Measurements from ENCODE around the gene GLRX.
"Not testable (repeated sequence)": the region's sequence is repeated elsewhere in the genome, so short reads cannot be mapped to it uniquely, and the experiment has no call there.

The GLRX gene

DNA sequence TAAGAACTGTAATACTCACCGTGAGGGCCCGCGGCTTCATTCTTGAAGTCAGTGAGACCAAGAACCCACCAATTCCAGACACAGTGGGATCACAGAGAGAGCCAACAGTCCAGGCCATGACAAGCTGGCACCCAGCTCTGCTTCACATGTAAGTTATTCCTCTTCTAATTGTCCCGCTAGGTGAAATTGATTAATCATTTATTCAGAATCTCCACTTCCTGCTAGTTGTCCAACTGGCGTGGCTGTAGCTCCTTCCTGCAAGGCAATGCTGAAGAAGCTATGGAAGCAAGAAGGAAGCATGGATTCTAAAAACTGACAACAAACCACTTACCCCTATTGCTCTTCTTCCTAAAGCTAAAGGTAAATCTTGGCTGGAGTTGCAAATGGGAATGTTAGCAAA, 30.0 kb upstream of the GLRX start:
- ChIA-PET POLR2A (interaction anchor here (1.1 kb wide), 1 partner anchor 848 kb away, joined by 3 read pairs; no protein-coding TSS in a partner anchor), CTCF (interaction anchor here (0.6 to 22.7 kb wide), 10 partner anchors 9 to 484 kb away, joined by 3 to 430 read pairs (median 4); no protein-coding TSS in a partner anchor)
- no peak for DNase-seq
- no peaks in the 10 kb centered on the region for H3K4me1 ChIP-seq (ENCODE audit: control extremely low read depth in 1 of 4, control insufficient read depth in 4 of 4, insufficient read depth in 4 of 4, low read length in 3 of 4)
- WGBS (ENCODE audit: insufficient coverage), result 100% methylated on average over 1 of the region's 5 CpGs
- H3K27me3 ChIP-seq (replicated peaks in 2 of 5; ENCODE audit: control insufficient read depth in 4 of 5, insufficient read depth in 5 of 5, low read length in 4 of 5), result no peaks in the 10 kb centered on the region
- H3K36me3 ChIP-seq (ENCODE audit: control insufficient read depth in 4 of 4, insufficient read depth in 4 of 4, low read length in 3 of 4), result no peaks in the 10 kb centered on the region
- no peak overlapping the region for H3K27ac ChIP-seq (ENCODE audit: insufficient read depth in 1 of 2, low read depth in 1 of 2, low read length in 2 of 2, poor library complexity in 1 of 2, severe bottlenecking in 2 of 2)
- no peaks in the 10 kb centered on the region for H3K9me3 ChIP-seq (ENCODE audit: control extremely low read depth in 1 of 5, control insufficient read depth in 4 of 5, insufficient read depth in 2 of 5, low read depth in 1 of 5, low read length in 4 of 5)
- H3K4me3 ChIP-seq (ENCODE audit: control insufficient read depth in 1 of 7, extremely low read depth in 1 of 7, insufficient read depth in 4 of 7, low read depth in 2 of 7, low read length in 6 of 7), result no peak overlapping the region

DNA sequence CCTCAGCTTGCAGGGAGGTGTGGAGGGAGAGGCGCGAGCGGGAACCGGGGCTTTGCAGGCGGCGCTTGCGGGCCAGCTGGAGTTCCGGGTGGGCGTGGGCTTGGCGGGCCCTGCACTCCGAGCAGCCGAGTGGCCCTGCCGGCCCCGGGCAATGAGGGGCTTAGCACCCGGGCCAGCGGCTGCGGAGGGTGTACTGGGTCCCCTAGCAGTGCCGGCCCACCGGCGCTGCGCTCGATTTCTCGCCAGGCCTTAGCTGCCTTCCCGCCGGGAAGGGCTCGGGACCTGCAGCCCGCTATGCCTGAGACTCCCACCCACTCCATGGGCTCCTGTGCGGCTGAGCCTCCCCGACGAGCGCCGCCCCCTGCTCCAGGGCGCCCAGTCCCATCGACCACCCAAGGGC, 28.6 kb upstream of the GLRX start:
- H3K4me1 ChIP-seq (ENCODE audit: control extremely low read depth in 1 of 4, control insufficient read depth in 4 of 4, insufficient read depth in 4 of 4, low read length in 3 of 4); H3K27ac ChIP-seq (ENCODE audit: insufficient read depth in 1 of 2, low read depth in 1 of 2, low read length in 2 of 2, poor library complexity in 1 of 2, severe bottlenecking in 2 of 2); DNase-seq; H3K9me3 ChIP-seq (ENCODE audit: control extremely low read depth in 1 of 5, control insufficient read depth in 4 of 5, insufficient read depth in 2 of 5, low read depth in 1 of 5, low read length in 4 of 5); H3K27me3 ChIP-seq (replicated peaks in 2 of 5; ENCODE audit: control insufficient read depth in 4 of 5, insufficient read depth in 5 of 5, low read length in 4 of 5); POLR2A ChIA-PET; H3K4me3 ChIP-seq (ENCODE audit: control insufficient read depth in 1 of 7, extremely low read depth in 1 of 7, insufficient read depth in 4 of 7, low read depth in 2 of 7, low read length in 6 of 7); H3K36me3 ChIP-seq (ENCODE audit: control insufficient read depth in 4 of 4, insufficient read depth in 4 of 4, low read length in 3 of 4): not testable (repeated sequence)
- CTCF ChIA-PET, result interaction anchor here (0.6 to 22.7 kb wide), 6 partner anchors 14 to 209 kb away, joined by 3 to 430 read pairs (median 3); no protein-coding TSS in a partner anchor
- WGBS (ENCODE audit: insufficient coverage), result 97% methylated on average over 17 of the region's 34 CpGs

DNA sequence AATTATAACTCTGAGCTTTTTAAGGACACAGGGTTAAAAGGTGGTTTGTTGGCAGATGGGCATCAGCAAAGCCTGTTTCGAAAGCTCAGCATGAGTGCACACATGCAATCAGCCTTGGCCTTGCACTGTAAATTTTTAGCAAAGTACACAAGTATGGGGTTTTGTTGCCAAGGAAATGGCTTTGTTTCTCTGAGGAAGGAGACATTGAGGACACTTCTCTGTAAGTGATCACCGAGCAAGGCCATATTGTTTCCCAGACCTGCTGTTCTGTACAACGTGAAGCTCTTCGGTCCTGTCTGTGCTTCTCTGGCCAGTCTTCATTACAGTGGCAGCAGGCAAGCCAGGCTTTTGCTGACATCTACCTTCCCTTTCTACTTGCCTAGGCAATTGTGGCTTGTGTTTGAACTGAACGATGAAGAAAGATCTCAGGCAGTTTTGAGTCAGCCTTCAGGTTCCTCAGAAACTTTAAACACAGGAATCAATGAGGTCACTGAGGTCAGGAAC, 27.9 kb upstream of the GLRX start:
- Histone ChIP-seq H3K27me3 (replicated peaks in 2 of 5; ENCODE audit: control insufficient read depth in 4 of 5, insufficient read depth in 5 of 5, low read length in 4 of 5) (no peaks in the 10 kb centered on the region), H3K9me3 (ENCODE audit: control extremely low read depth in 1 of 5, control insufficient read depth in 4 of 5, insufficient read depth in 2 of 5, low read depth in 1 of 5, low read length in 4 of 5) (no peaks in the 10 kb centered on the region), H3K4me1 (ENCODE audit: control extremely low read depth in 1 of 4, control insufficient read depth in 4 of 4, insufficient read depth in 4 of 4, low read length in 3 of 4) (peaks cover 0 to 3% (median 0%) of the 10 kb centered on the region in 4 experiments), H3K36me3 (ENCODE audit: control insufficient read depth in 4 of 4, insufficient read depth in 4 of 4, low read length in 3 of 4) (no peaks in the 10 kb centered on the region), H3K27ac (ENCODE audit: insufficient read depth in 1 of 2, low read depth in 1 of 2, low read length in 2 of 2, poor library complexity in 1 of 2, severe bottlenecking in 2 of 2) (no peak overlapping the region), H3K4me3 (ENCODE audit: control insufficient read depth in 1 of 7, extremely low read depth in 1 of 7, insufficient read depth in 4 of 7, low read depth in 2 of 7, low read length in 6 of 7) (no peak overlapping the region)
- ChIA-PET POLR2A (no interaction called here), CTCF (interaction anchor here (0.6 to 22.7 kb wide), 12 partner anchors 14 to 487 kb away, joined by 3 to 430 read pairs (median 4); partner anchors contain the start of gene GLRX)
- 97% methylated on average over 5 of the region's 5 CpGs for WGBS (ENCODE audit: insufficient coverage)
- no peak for DNase-seq

DNA sequence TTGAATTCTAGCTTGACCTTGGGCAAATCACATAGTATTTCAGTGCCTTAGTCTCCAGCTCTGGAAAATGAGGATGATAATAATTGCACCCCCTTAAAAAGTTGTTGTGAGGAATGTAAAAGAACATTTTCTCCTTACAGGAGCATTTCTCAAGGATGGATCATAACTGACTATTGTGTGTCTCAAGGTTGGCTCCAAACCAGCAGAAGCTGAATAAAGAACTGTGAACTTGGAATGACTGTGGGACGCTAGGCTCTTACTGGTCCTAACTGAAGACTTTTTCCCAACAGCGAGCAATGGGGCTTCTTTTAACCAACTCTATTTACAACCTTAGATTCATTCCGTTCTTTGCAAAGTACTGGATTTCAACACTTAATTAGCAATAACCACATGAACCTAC, 26.2 kb upstream of the GLRX start:
- Histone ChIP-seq H3K27ac (ENCODE audit: insufficient read depth in 1 of 2, low read depth in 1 of 2, low read length in 2 of 2, poor library complexity in 1 of 2, severe bottlenecking in 2 of 2) (no peak overlapping the region), H3K4me3 (ENCODE audit: control insufficient read depth in 1 of 7, extremely low read depth in 1 of 7, insufficient read depth in 4 of 7, low read depth in 2 of 7, low read length in 6 of 7) (no peak overlapping the region), H3K36me3 (ENCODE audit: control insufficient read depth in 4 of 4, insufficient read depth in 4 of 4, low read length in 3 of 4) (no peaks in the 10 kb centered on the region), H3K4me1 (ENCODE audit: control extremely low read depth in 1 of 4, control insufficient read depth in 4 of 4, insufficient read depth in 4 of 4, low read length in 3 of 4) (peaks cover 4 to 11% (median 7%) of the 10 kb centered on the region in 4 experiments), H3K27me3 (replicated peaks in 2 of 5; ENCODE audit: control insufficient read depth in 4 of 5, insufficient read depth in 5 of 5, low read length in 4 of 5) (no peaks in the 10 kb centered on the region), H3K9me3 (ENCODE audit: control extremely low read depth in 1 of 5, control insufficient read depth in 4 of 5, insufficient read depth in 2 of 5, low read depth in 1 of 5, low read length in 4 of 5) (no peaks in the 10 kb centered on the region)
- no peak for DNase-seq
- CTCF ChIA-PET, result interaction anchor here (0.8 to 22.7 kb wide), 15 partner anchors 8 to 491 kb away, joined by 3 to 430 read pairs (median 5); partner anchors contain the start of gene GLRX
- POLR2A ChIA-PET, result no interaction called here
- WGBS (ENCODE audit: insufficient coverage), result 96% methylated on average over 3 of the region's 3 CpGs

DNA sequence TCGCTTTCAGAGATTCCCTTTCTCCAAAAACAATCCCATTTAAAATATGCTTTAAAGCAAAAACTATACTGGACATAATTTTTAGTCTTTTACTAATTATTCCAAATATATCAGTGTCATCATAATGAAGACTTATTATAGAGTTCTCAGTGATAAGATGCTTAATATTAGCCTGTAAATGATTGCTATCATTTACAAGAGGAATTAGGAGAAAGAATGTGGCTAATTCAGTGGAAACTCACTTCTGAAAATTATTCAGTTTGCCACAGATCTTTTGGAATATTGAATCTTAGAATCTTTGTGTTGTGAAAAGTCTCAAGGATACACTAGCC, 24.7 kb upstream of the GLRX start:
- no peaks in the 10 kb centered on the region for H3K36me3 ChIP-seq (ENCODE audit: control insufficient read depth in 4 of 4, insufficient read depth in 4 of 4, low read length in 3 of 4)
- no peaks in the 10 kb centered on the region for H3K27me3 ChIP-seq (replicated peaks in 2 of 5; ENCODE audit: control insufficient read depth in 4 of 5, insufficient read depth in 5 of 5, low read length in 4 of 5)
- DNase-seq, result no peak
- no peak overlapping the region for H3K27ac ChIP-seq (ENCODE audit: insufficient read depth in 1 of 2, low read depth in 1 of 2, low read length in 2 of 2, poor library complexity in 1 of 2, severe bottlenecking in 2 of 2)
- H3K4me1 ChIP-seq (ENCODE audit: control extremely low read depth in 1 of 4, control insufficient read depth in 4 of 4, insufficient read depth in 4 of 4, low read length in 3 of 4), result peaks cover 11 to 25% (median 21%) of the 10 kb centered on the region in 4 experiments
- WGBS (ENCODE audit: insufficient coverage), result no CpG with 5 or more reads among the region's 1 CpG
- no peaks in the 10 kb centered on the region for H3K9me3 ChIP-seq (ENCODE audit: control extremely low read depth in 1 of 5, control insufficient read depth in 4 of 5, insufficient read depth in 2 of 5, low read depth in 1 of 5, low read length in 4 of 5)
- H3K4me3 ChIP-seq (ENCODE audit: control insufficient read depth in 1 of 7, extremely low read depth in 1 of 7, insufficient read depth in 4 of 7, low read depth in 2 of 7, low read length in 6 of 7), result no peak overlapping the region
- ChIA-PET POLR2A (interaction anchor here (0.8 kb wide), 1 partner anchor 24 kb away, joined by 4 read pairs; no protein-coding TSS in a partner anchor), CTCF (interaction anchor here (1.0 to 22.7 kb wide), 15 partner anchors 13 to 482 kb away, joined by 3 to 430 read pairs (median 5); partner anchors contain the start of genes GLRX and RFESD)

DNA sequence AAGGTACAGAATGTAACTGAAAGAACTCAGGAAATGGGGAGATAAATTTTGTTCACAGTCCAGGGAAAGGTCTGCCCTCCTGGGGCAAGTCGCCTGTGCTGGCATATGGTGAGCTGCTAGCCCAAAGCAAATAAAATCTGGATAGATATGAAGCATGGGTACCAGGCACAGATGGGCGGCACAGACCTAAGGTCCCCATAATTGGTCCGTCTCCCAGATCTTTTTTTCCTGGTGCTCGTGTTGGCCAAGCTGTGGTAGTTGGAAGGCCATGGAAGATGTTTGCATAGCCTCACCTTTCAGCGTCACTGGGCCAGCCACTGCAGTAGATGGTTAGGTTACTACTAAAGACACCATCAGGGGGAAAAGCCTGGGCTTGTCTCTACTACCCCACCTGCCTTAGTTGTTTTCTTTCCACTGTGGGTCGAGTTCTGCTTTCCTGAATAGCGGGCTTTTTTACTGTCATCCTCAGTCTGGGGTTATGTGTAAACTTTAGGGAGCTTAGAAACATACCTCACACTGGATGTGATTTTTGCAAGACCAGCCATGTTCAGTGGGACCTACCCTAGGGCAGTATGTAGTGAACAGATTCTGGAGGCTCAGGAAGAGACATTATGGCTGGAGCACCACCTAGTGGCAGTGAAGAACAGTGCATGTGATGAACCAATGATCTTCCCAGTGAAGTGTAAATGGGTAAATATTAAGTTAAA, 24.2 kb upstream of the GLRX start:
- ChIA-PET CTCF (interaction anchor here (0.6 to 22.7 kb wide), 26 partner anchors 8 to 490 kb away, joined by 3 to 430 read pairs (median 4); partner anchors contain the start of genes GLRX and RFESD), POLR2A (no interaction called here)
- Histone ChIP-seq H3K9me3 (ENCODE audit: control extremely low read depth in 1 of 5, control insufficient read depth in 4 of 5, insufficient read depth in 2 of 5, low read depth in 1 of 5, low read length in 4 of 5) (no peaks in the 10 kb centered on the region), H3K4me1 (ENCODE audit: control extremely low read depth in 1 of 4, control insufficient read depth in 4 of 4, insufficient read depth in 4 of 4, low read length in 3 of 4) (peaks cover 13 to 31% (median 26%) of the 10 kb centered on the region in 4 experiments), H3K4me3 (ENCODE audit: control insufficient read depth in 1 of 7, extremely low read depth in 1 of 7, insufficient read depth in 4 of 7, low read depth in 2 of 7, low read length in 6 of 7) (no peak overlapping the region), H3K27ac (ENCODE audit: insufficient read depth in 1 of 2, low read depth in 1 of 2, low read length in 2 of 2, poor library complexity in 1 of 2, severe bottlenecking in 2 of 2) (no peak overlapping the region), H3K36me3 (ENCODE audit: control insufficient read depth in 4 of 4, insufficient read depth in 4 of 4, low read length in 3 of 4) (no peaks in the 10 kb centered on the region), H3K27me3 (replicated peaks in 2 of 5; ENCODE audit: control insufficient read depth in 4 of 5, insufficient read depth in 5 of 5, low read length in 4 of 5) (no peaks in the 10 kb centered on the region)
- WGBS (ENCODE audit: insufficient coverage), result 91% methylated on average over 4 of the region's 7 CpGs
- DNase-seq, result peak; percentile 71 to 85 (median 77)

DNA sequence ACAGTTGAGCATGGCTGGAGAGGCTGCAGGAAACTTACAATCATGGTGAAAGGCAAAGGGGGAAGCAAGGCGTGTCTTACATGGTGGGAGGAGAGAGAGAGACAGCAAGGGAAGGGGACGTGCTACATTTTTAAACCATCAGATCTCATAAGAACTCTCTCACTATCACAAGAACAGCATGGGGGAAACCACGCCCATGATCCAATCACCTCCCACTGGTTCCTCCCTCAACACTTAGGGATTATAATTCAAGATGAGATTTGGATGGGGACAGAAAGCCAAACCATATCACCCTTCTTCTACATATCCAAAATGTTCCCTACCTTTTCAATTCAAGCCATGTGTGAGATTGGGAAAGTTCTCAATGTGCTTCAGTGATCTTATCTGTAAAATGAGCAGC, 22.9 kb upstream of the GLRX start:
- POLR2A ChIA-PET, result no interaction called here
- H3K9me3 ChIP-seq (ENCODE audit: control extremely low read depth in 1 of 5, control insufficient read depth in 4 of 5, insufficient read depth in 2 of 5, low read depth in 1 of 5, low read length in 4 of 5), result no peaks in the 10 kb centered on the region
- no peak for DNase-seq
- WGBS (ENCODE audit: insufficient coverage), result no CpG with 5 or more reads among the region's 3 CpGs
- H3K27ac ChIP-seq (ENCODE audit: insufficient read depth in 1 of 2, low read depth in 1 of 2, low read length in 2 of 2, poor library complexity in 1 of 2, severe bottlenecking in 2 of 2), result no peak overlapping the region
- H3K27me3 ChIP-seq (replicated peaks in 2 of 5; ENCODE audit: control insufficient read depth in 4 of 5, insufficient read depth in 5 of 5, low read length in 4 of 5), result no peaks in the 10 kb centered on the region
- H3K4me3 ChIP-seq (ENCODE audit: control insufficient read depth in 1 of 7, extremely low read depth in 1 of 7, insufficient read depth in 4 of 7, low read depth in 2 of 7, low read length in 6 of 7), result no peak overlapping the region
- CTCF ChIA-PET, result interaction anchor here (1.2 to 22.7 kb wide), 8 partner anchors 9 to 492 kb away, joined by 3 to 430 read pairs (median 10); partner anchors contain the start of gene GLRX
- H3K36me3 ChIP-seq (ENCODE audit: control insufficient read depth in 4 of 4, insufficient read depth in 4 of 4, low read length in 3 of 4), result no peaks in the 10 kb centered on the region
- H3K4me1 ChIP-seq (ENCODE audit: control extremely low read depth in 1 of 4, control insufficient read depth in 4 of 4, insufficient read depth in 4 of 4, low read length in 3 of 4), result peaks cover 19 to 38% (median 29%) of the 10 kb centered on the region in 4 experiments
